Renal cortex interstitium (tissue), 11 donors: ENCODE data around the gene ZNF276. TPM values are rescaled to one million over a fixed set of nuclear protein-coding genes. Genes with fewer than 3 reads are reported as not detected.
"Not testable (repeated sequence)": the region's sequence is repeated elsewhere in the genome, so short reads cannot be mapped to it uniquely, and the experiment has no call there.

ENCODE experiments used
- DNase-seq, 11 donors: peaks; one replicate each; pipeline ENCODE4 v3.0.0-alpha.2; 2013; ENCODE audit warnings: low read depth in 9 of 11, low spot score in 4 of 11; ENCODE audit errors: extremely low read depth in 1 of 11
- polyA plus RNA-seq, 3 donors: library from polyadenylated mRNA; unstranded; fragments of 120-200 nt; gene quantifications; one replicate each; pipeline ENCODE4 v1.2.1, GENCODE V29; 2013; ENCODE audit not compliant: insufficient read length in 3 of 3

The ZNF276 gene
- polyA plus RNA-seq, 3 donors: 24.3 to 34.7 (median 29.5) TPM

DNA sequence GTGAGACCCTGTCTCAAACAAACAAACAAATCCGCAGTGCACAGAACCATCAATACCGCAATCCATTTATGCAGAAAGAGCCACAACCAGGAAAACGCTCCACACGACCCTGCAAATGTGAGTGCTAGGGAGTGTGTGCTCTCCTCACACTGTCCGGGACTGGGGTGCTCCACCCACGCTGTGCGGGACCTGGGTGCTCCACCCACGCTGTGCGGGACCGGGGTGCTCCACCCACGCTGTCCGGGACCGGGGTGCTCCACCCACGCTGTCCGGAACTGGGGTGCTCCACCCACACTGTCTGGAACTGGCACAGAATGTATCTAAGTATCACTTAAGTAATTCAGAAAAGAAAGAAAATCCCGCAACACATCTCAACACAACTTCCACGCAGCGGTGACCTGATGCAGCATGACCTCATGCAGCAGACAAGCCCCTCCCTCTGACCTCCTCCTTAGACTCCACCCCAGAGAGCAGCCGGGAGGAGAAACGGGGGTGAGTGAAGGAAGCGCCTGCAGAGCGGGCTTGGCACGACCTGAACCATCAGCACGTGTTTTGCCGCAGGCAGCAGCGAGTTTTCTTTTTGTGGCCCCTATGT is 38.5 kb downstream of the ZNF276 start:
- DNase-seq: no peak

- no peak for DNase-seq
Measured at GRCh38 chr16:89761304-89761922, 40.1 kb downstream of the ZNF276 start.

GRCh38 chr16:89764711-89765201 is 43.4 kb downstream of the ZNF276 start:
- no peak for DNase-seq

- no peak for DNase-seq
Measured at GRCh38 chr16:89765292-89765830, 44.0 kb downstream of the ZNF276 start.

DNA sequence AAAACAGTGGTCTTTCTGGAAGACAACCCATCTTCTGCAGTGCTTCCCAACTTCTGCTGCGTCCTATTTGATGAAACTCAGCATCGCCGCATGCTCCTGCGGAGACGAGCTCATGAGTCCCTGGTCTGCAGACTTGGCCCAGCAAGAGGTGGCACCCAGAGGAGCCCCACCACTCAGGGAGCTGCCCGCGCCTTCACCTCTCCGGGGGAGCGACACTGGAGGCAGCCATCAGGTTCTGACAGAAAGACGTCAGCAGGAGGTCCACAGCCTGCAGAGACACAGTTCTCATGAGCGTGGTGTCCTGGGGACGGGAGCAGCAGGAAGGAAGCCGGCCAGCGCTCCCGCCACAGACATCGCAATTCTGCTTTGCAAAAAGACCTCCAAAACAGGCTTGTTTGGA is 49.0 kb downstream of the ZNF276 start:
- DNase-seq: no peak

DNA sequence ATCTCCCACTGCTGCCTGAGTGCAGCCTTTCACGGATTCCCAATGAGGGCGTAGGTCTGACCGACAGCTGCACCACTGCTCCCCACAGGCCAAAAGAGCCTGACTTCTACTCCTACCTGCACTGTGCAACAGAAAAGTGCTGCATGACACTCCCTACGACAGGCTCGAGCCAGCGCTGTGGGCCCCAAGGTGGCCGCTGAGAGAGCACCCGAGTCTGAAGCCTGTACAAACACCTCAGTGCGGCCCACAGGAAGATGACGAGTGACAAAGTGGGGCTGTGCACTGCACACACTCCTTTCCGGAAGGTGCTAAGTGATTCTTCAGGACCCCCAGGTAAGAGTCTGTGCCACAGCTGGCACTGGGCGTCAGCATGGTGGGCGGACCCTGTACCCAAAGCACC is 53.9 kb downstream of the ZNF276 start:
- no peak for DNase-seq

GRCh38 chr16:89778211-89778610 is 56.9 kb downstream of the ZNF276 start:
- DNase-seq: not testable (repeated sequence)

GRCh38 chr16:89779231-89779908 is 58.0 kb downstream of the ZNF276 start:
- DNase-seq: no peak

GRCh38 chr16:89779909-89780305 is 58.6 kb downstream of the ZNF276 start:
- DNase-seq: no peak

GRCh38 chr16:89782489-89782888 is 61.2 kb downstream of the ZNF276 start:
- DNase-seq: no peak

DNA sequence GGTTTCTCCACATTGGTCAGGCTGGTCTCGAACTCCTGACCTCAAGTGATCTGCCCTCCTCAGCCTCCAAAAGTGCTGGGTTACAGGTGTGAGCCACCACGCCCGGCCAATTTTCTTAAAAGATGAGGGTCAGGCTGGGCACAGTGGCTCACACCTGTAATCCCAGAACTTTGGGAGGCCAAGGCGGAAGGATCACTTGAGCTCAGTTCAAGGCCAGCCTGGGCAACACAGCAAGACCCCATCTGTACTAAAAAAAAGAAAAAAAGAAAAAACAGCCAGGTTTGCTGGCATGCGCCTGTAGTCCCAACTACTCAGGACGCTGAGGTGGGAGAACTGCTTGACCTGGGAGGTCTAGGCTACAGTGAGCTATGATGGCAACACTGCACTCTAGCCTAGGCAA is 62.6 kb downstream of the ZNF276 start:
- not testable (repeated sequence) for DNase-seq

- DNase-seq: no peak
Measured at GRCh38 chr16:89784406-89784805, 63.1 kb downstream of the ZNF276 start.

- no peak for DNase-seq
Measured at GRCh38 chr16:89785523-89786155, 64.3 kb downstream of the ZNF276 start.

DNA sequence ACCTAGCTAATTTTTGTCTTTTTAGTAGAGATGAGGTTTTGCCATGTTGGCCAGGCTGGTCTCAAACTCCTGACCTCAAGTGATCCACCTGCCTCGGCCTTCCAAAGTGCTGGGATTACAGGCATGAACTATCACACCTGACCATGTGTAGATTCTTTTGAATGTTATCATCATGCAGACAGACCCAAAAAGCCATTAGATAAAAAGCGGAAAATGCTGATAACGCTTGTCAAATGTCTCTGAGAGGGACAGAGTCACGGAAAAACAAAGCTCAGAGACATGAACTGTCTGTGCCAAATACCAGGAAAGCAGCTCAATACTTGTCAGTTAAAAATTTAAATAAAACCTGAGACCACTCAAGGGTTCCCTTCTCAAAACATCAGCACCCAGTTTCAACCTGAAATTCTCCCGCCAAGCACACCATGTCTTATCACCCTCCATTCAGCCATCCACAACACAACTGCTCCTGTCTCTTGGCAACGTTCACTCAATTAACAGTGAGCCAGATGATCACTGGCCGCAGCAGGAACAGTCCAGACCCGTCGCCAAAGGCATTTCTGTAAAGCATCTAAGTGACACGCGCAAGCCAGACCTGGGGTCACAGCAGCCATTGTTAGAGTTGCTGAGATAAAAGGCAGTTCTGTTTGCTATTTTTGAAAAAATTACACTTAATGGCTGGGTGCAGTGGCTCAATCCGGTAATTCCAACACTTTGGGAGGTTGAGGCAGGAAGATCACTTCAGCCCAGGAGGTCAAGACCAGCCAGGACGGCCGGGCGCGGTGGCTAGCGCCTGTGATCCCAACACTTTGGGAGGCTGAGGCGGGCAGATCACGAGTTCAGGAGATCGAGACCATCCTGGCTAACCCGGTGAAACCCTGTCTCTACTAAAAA is 65.4 kb downstream of the ZNF276 start:
- DNase-seq: no peak

- no peak for DNase-seq
Measured at GRCh38 chr16:89787365-89787805, 66.0 kb downstream of the ZNF276 start.
